Measurements from ENCODE around the gene FOXP1. TPM values are rescaled to one million over a fixed set of nuclear protein-coding genes. Genes with fewer than 3 reads are reported as not detected.

Gene FOXP1
- total and polyA plus RNA-seq, 9 of the 15 experiments (the other 6 are each of a cell fraction or from before 2014, with no cell fraction given), result 7.7 to 34.5 (median 13.7) TPM

- TF ChIP-seq ZNF175 (CRISPR knock-in tag; IDR thresholded peaks at IDR 0.05; ENCODE audit: low read depth) (no peak), SRF (CRISPR knock-in tag; IDR thresholded peaks at IDR 0.05) (no peak), RB1 (IDR thresholded peaks at IDR 0.05; ENCODE audit: low read depth) (no peak), ETV5 (CRISPR knock-in tag; IDR thresholded peaks at IDR 0.05; ENCODE audit: low read depth) (no peak), ZKSCAN3 (CRISPR knock-in tag; IDR thresholded peaks at IDR 0.05) (no peak), NELFE (IDR thresholded peaks at IDR 0.05; ENCODE audit: insufficient read depth, insufficient read length) (no peak), MEIS2 (IDR thresholded peaks at IDR 0.05; ENCODE audit: partially characterized antibody) (no peak), BACH1 (tag; IDR thresholded peaks at IDR 0.05) (no peak), ZZZ3 (IDR thresholded peaks at IDR 0.05) (no peak), LEF1 (IDR thresholded peaks at IDR 0.05) (peak; percentile 64; the same call in 1 of the 2 replicates), LARP7 (IDR thresholded peaks at IDR 0.05) (no peak), TOE1 (IDR thresholded peaks at IDR 0.05; ENCODE audit: borderline replicate concordance) (no peak), TOE1 (CRISPR knock-in tag; IDR thresholded peaks at IDR 0.05; ENCODE audit: borderline replicate concordance, low read depth) (no peak), SP2 (IDR thresholded peaks at IDR 0.05; ENCODE audit: extremely low read depth, low read depth, low read length, poor library complexity, severe bottlenecking) (no peak), PURB (CRISPR knock-in tag; IDR thresholded peaks at IDR 0.05; ENCODE audit: low read depth) (no peak), ARID3B (CRISPR knock-in tag; IDR thresholded peaks at IDR 0.05; ENCODE audit: borderline replicate concordance) (no peak), HBP1 (CRISPR knock-in tag; IDR thresholded peaks at IDR 0.05) (0 out of 2 replicates have a peak, but pooled peaks have one; percentile 40), FOXM1 (IDR thresholded peaks at IDR 0.05; ENCODE audit: low read depth) (peak; percentile 69), FOXM1 (CRISPR knock-in tag; IDR thresholded peaks at IDR 0.05; ENCODE audit: low read depth) (no peak), PBX2 (CRISPR knock-in tag; IDR thresholded peaks at IDR 0.05; ENCODE audit: low read depth) (no peak), PBX2 (tag; conservative IDR thresholded peaks at IDR 0.05; ENCODE audit: low read depth) (no peak), XRCC5 (IDR thresholded peaks at IDR 0.05; ENCODE audit: low read depth, low read length) (no peak), ZNF436 (CRISPR knock-in tag; IDR thresholded peaks at IDR 0.05) (no peak), TGIF2 (CRISPR knock-in tag; IDR thresholded peaks at IDR 0.05) (no peak)
These were observed 375.1 kb downstream of the FOXP1 start (continued) for GRCh38 chr3:71208211-71209095.
